Measurements from ENCODE around the gene SPDYE11.
"Not testable (repeated sequence)": the region's sequence is repeated elsewhere in the genome, so short reads cannot be mapped to it uniquely, and the experiment has no call there.

SPDYE11 gene, protein sequence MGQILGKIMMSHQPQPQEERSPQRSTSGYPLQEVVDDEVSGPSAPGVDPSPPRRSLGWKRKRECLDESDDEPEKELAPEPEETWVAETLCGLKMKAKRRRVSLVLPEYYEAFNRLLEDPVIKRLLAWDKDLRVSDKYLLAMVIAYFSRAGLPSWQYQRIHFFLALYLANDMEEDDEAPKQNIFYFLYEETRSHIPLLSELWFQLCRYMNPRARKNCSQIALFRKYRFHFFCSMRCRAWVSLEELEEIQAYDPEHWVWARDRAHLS

DNA sequence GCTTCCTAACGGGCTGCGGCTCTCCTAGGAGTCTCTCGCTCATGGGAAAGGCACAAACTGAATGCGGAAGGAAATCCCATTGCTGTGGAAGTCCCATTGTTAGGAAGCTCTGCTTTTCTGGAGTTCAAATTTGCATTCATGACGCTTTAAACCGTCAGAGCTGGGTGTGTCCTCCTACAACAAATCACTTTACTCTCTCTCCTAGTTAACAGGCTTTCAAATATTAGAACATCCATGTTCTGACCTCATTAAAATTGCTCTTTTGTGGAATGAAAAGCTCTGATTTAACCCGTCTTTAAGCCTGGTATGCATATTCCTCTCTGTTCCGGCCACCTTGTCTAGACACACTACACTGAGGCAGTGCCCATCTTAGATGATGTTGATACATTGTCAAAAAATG, at the start of gene SPDYE11:
Gene SPDYE11 (minus strand): TSS at position 101 of the 400 bp plus-strand sequence. CDS start 1,800 bp downstream, outside the sequence.
- DNase-seq = not testable (repeated sequence)

DNA sequence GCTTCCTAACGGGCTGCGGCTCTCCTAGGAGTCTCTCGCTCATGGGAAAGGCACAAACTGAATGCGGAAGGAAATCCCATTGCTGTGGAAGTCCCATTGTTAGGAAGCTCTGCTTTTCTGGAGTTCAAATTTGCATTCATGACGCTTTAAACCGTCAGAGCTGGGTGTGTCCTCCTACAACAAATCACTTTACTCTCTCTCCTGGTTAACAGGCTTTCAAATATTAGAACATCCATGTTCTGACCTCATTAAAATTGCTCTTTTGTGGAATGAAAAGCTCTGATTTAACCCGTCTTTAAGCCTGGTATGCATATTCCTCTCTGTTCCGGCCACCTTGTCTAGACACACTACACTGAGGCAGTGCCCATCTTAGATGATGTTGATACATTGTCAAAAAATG, 28.2 kb upstream of the SPDYE11 start, which contains the start of gene SPDYE9:
Gene SPDYE9 (minus strand): TSS at position 101 of the 400 bp plus-strand sequence. CDS start 1,800 bp downstream, outside the sequence.
- DNase-seq = not testable (repeated sequence)

DNA sequence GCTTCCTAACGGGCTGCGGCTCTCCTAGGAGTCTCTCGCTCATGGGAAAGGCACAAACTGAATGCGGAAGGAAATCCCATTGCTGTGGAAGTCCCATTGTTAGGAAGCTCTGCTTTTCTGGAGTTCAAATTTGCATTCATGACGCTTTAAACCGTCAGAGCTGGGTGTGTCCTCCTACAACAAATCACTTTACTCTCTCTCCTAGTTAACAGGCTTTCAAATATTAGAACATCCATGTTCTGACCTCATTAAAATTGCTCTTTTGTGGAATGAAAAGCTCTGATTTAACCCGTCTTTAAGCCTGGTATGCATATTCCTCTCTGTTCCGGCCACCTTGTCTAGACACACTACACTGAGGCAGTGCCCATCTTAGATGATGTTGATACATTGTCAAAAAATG, 28.0 kb downstream of the SPDYE11 start, which contains the start of gene SPDYE8:
Gene SPDYE8 (minus strand): TSS at position 101 of the 400 bp plus-strand sequence. CDS start 1,800 bp downstream, outside the sequence.
- not testable (repeated sequence) for DNase-seq

DNA sequence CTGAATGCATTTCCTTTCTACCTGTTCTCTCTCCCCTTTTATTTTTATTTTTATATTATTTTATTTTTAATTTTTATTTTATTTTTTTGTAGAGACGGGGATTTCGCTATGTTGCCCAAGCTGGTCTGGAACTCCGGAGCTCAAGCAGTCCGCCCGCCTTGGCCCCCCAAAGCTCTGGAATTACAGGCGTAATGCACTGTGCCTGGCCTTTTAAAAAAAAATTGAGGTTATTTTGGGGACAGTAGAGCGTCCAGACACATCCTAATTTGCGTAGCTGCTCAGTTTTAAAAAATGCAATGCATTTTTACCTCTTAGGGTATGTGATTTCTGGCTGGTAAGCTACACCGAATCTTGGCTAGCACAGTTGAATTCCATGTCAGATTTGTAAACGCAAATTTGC, 51.2 kb downstream of the SPDYE11 start:
- not testable (repeated sequence) for DNase-seq

DNA sequence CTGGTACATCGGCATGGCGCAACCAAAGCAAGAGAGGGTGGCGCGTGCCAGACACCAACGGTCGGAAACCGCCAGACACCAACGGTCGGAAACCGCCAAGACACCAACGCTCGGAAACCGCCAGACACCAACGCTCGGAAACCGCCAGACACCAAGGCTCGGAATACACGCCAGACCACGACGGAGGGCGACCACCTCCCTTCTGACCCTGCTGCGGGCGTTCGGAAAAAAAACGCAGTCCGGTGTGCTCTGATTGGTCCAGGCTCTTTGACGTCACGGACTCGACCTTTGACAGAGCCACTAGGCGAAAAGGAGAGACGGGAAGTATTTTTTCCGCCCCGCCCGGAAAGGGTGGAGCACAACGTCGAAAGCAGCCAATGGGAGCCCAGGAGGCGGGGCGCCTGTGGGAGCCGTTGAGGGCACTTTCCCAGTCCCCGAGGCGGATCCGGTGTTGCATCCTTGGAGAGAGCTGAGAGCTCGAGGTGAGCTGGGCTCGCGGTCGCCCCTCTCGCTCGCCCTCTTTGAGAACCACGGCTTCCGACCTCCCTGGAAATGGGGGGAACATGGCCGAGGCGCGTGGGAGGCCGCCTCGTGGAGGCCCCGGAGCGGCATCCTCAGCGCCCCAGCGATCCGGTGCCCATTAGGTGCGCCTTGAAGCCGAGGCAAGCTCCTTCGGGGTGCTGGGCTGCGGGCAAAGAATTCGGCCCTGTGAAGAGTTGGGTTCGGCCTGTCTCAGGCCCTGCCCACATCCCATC, 51.8 kb downstream of the SPDYE11 start:
- DNase-seq = peak; percentile 80

DNA sequence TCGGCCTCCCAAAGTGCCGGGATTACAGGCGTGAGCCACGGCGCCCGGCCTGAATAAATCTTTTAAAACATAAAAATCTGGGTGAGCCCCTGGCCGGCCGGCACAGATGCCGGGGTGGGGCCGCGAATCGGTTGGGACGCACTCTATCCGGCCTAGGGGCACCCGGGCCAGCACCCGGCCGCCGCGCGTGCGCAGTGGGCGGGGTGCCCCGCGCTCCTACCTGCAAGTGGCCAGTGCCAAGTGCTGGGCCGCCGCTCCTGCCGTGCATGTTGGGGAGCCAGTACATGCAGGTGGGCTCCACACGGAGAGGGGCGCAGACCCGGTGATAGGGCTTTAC, 52.4 kb downstream of the SPDYE11 start:
- not testable (repeated sequence) for DNase-seq

DNA sequence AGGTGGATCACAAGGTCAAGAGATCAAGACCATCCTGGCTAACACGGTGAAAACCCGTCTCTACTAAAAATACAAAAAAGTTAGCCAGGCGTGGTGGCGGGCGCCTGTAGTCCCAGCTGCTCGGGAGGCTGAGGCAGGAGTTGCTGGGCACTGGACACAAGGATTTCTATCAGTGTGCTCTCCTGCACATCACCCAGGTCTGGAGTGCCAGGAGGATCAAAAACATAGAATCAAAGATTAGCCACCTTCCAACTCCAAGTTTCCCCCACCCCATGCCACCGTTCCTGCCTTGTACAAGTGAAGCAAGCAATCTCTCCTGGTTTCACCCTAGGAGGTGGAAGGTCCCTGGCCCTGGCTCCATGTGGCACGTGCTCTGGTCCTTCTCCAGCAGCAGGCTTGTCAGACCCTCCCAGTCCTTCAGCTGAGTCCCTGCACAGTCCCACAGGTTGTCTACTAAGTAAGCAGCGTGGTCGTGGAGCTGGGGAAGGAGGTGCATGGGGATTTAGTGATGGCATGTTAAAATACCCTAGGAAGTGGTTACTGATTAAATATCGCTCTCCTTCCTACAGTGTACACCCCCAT, 59.7 kb downstream of the SPDYE11 start:
- DNase-seq = not testable (repeated sequence)
